DOHH2 (cell line): Measurements from ENCODE around the gene LAMC1.

Experiments used
- H3F3A ChIP-seq: fragments of 200-600 bp; sonication (generic), shearing (Covaris generic); 2 replicates; pipeline ENCODE4 v1.6.0; 2016; ENCODE audit warnings: antibody characterized with exemption, mild to moderate bottlenecking; ENCODE audit not compliant: control insufficient read depth, insufficient read depth
- H3K27ac ChIP-seq: fragments of 200-600 bp; sonication (generic); 2 replicates; pipeline ENCODE4 v1.5.1; 2014; ENCODE audit warnings: low read depth, mild to moderate bottlenecking, low read length, moderate library complexity
- H3K27me3 ChIP-seq: fragments of 200-600 bp; sonication (generic); 2 replicates; pipeline ENCODE4 v1.6.1; 2014; ENCODE audit warnings: mild to moderate bottlenecking, low read length, mixed read lengths; ENCODE audit not compliant: control insufficient read depth
- H3K36me3 ChIP-seq: fragments of 200-600 bp; sonication (generic); 2 replicates; pipeline ENCODE4 v1.6.1; 2014; ENCODE audit warnings: mild to moderate bottlenecking, low read length, moderate library complexity, mixed read lengths; ENCODE audit not compliant: control insufficient read depth
- H3K4me1 ChIP-seq: fragments of 200-600 bp; sonication (generic); 2 replicates; pipeline ENCODE4 v1.6.1; 2014; ENCODE audit warnings: mild to moderate bottlenecking, low read length, mixed read lengths; ENCODE audit not compliant: control insufficient read depth
- H3K4me2 ChIP-seq: fragments of 200-600 bp; sonication (generic); 2 replicates; pipeline ENCODE4 v1.6.0; 2014; ENCODE audit warnings: mild to moderate bottlenecking, low read length, moderate library complexity
- H3K4me3 ChIP-seq: fragments of 200-600 bp; sonication (generic); 2 replicates; pipeline ENCODE4 v1.5.1; 2014; ENCODE audit warnings: mild to moderate bottlenecking, low read length, mixed read lengths
- H3K79me2 ChIP-seq: fragments of 200-600 bp; sonication (generic); 2 replicates; pipeline ENCODE4 v1.6.1; 2014; ENCODE audit warnings: mild to moderate bottlenecking, low read length, mixed read lengths; ENCODE audit not compliant: control insufficient read depth
- H3K9me2 ChIP-seq: fragments of 200-600 bp; sonication (generic); replicated peaks from 2 replicates; pipeline ENCODE4 v1.6.1; 2014; ENCODE audit warnings: mild to moderate bottlenecking, low read length, mixed read lengths; ENCODE audit not compliant: control insufficient read depth
- H3K9me3 ChIP-seq: fragments of 200-600 bp; sonication (generic); 2 replicates; pipeline ENCODE4 v1.6.1; 2014; ENCODE audit warnings: antibody characterized with exemption, low read length, mixed read lengths; ENCODE audit not compliant: control insufficient read depth, insufficient read depth
- H4K20me1 ChIP-seq: fragments of 200-600 bp; sonication (generic); 2 replicates; pipeline ENCODE4 v1.6.0; 2014; ENCODE audit warnings: low read depth, mild to moderate bottlenecking, antibody characterized with exemption, low read length, moderate library complexity; ENCODE audit not compliant: control insufficient read depth, insufficient read depth
- EZH2phosphoT487 ChIP-seq: fragments of 200-600 bp; sonication (generic); IDR thresholded peaks from 2 replicates; pipeline ENCODE4 v1.6.1; 2017; ENCODE audit warnings: borderline replicate concordance, mild to moderate bottlenecking, antibody characterized with exemption, low read length, moderate library complexity, mixed read lengths
- TF ChIP-seq, protein P1 (sequence below): fragments of 200-600 bp; sonication (generic); IDR thresholded peaks from one replicate; pipeline ENCODE4 v1.5.1; 2014; ENCODE audit warnings: antibody characterized with exemption, mild to moderate bottlenecking, low read depth, low read length; ENCODE audit not compliant: poor library complexity, severe bottlenecking

The LAMC1 gene

DNA sequence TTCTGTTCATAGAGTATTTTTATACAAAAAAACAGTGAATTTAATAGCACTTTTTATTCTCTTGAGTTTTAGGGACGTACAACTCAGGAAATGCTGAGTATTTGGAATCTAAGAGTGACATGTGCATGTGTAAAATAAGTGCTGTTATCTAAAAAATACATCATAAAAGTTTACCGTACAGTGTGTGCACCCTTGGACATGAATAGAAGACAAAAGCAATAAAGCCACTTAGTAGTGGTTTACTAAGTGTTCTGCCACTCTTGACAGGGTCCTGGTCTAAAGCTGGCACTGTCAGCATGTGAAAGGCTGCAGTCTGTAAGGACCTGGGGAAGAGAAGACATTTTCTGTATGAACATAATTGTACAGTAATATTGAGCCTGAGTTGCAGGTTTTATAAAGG is 51.0 kb downstream of the LAMC1 start:
- Histone ChIP-seq H3F3A (peaks cover 12% of the 10 kb centered on the region; the same call in 1 of the 2 replicates), H4K20me1 (0 out of 2 replicates have a peak, but pooled peaks cover 5% of the 10 kb centered on the region), H3K4me1 (peaks cover 69% of the 10 kb centered on the region), H3K79me2 (peaks cover 32% of the 10 kb centered on the region), H3K9me3 (no peaks in the 10 kb centered on the region), H3K27ac (no peak overlapping the region), H3K27me3 (peaks cover 4% of the 10 kb centered on the region; the same call in 1 of the 2 replicates), H3K4me2 (no peak overlapping the region), H3K4me3 (no peak overlapping the region), H3K9me2 (no peaks in the 10 kb centered on the region), H3K36me3 (no peaks in the 10 kb centered on the region)
- TF ChIP-seq EZH2phosphoT487 = no peak
- TF ChIP-seq, protein P1, sequence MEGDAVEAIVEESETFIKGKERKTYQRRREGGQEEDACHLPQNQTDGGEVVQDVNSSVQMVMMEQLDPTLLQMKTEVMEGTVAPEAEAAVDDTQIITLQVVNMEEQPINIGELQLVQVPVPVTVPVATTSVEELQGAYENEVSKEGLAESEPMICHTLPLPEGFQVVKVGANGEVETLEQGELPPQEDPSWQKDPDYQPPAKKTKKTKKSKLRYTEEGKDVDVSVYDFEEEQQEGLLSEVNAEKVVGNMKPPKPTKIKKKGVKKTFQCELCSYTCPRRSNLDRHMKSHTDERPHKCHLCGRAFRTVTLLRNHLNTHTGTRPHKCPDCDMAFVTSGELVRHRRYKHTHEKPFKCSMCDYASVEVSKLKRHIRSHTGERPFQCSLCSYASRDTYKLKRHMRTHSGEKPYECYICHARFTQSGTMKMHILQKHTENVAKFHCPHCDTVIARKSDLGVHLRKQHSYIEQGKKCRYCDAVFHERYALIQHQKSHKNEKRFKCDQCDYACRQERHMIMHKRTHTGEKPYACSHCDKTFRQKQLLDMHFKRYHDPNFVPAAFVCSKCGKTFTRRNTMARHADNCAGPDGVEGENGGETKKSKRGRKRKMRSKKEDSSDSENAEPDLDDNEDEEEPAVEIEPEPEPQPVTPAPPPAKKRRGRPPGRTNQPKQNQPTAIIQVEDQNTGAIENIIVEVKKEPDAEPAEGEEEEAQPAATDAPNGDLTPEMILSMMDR = no peak

DNA sequence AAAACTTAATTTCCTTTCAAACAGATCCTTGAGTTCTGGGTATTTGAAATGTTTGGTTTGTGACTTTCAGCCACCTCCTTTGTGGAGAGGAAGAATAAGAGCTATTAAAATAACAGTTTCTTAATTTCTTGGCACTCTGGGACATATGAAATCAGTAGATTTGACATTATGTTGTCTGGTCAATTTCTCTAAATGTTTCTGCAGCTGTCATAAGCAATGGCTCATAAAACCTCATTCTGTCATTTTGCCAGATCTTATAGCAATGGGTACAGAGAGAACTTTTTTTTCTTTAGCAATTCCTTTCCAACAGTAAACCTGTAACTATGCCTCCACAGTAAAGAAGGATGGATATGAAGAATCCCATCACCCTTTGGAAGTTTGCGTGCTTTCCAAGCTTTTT is 52.6 kb downstream of the LAMC1 start:
- no peaks in the 10 kb centered on the region for H3K36me3 ChIP-seq
- H3K4me2 ChIP-seq = no peak overlapping the region
- H3K9me2 ChIP-seq = no peaks in the 10 kb centered on the region
- peaks cover 53% of the 10 kb centered on the region for H3K4me1 ChIP-seq
- peaks cover 4% of the 10 kb centered on the region; the same call in 1 of the 2 replicates for H3K27me3 ChIP-seq
- H4K20me1 ChIP-seq = 0 out of 2 replicates have a peak, but pooled peaks cover 5% of the 10 kb centered on the region
- no peak for TF ChIP-seq EZH2phosphoT487
- TF ChIP-seq, protein P1 = no peak
- no peak overlapping the region for H3K4me3 ChIP-seq
- H3K9me3 ChIP-seq = no peaks in the 10 kb centered on the region
- H3K27ac ChIP-seq = no peak overlapping the region
- peaks cover 9% of the 10 kb centered on the region; the same call in 1 of the 2 replicates for H3F3A ChIP-seq
- peaks cover 35% of the 10 kb centered on the region for H3K79me2 ChIP-seq

DNA sequence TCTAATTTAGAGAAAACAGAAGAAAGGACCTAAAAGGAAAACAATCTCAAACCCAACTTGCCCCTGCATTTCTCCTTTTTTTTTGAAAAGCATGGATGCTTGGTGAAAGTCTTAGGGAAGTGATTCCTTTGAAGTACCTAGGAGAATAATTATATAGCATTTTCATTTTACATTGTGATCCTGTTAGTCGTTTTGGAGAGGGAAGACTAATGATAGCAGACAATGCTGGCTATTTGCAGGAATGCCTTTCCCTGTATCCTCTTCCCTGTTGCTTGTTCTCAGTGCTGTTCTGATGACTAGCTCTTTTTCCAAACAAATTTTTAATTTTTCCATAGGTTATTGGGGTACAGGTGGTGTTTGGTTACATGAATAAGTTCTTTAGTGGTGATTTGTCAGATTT is 53.9 kb downstream of the LAMC1 start:
- Histone ChIP-seq H3K9me2 (no peaks in the 10 kb centered on the region), H3K79me2 (peaks cover 29% of the 10 kb centered on the region), H4K20me1 (0 out of 2 replicates have a peak, but pooled peaks cover 2% of the 10 kb centered on the region), H3K4me3 (no peak overlapping the region), H3K36me3 (no peaks in the 10 kb centered on the region), H3K9me3 (no peaks in the 10 kb centered on the region), H3K27me3 (peaks cover 4% of the 10 kb centered on the region; the same call in 1 of the 2 replicates), H3F3A (no peaks in the 10 kb centered on the region), H3K4me2 (no peak overlapping the region), H3K27ac (no peak overlapping the region), H3K4me1 (peaks cover 41% of the 10 kb centered on the region)
- TF ChIP-seq, protein P1 = no peak
- TF ChIP-seq EZH2phosphoT487 = no peak
